Neural progenitor cell (in vitro differentiated cells): ENCODE data around the gene EDDM3A. TPM values are rescaled to one million over a fixed set of nuclear protein-coding genes. Genes with fewer than 3 reads are reported as not detected.

ENCODE experiments used
- DNase-seq: peaks from one replicate; pipeline ENCODE4 v3.0.0-alpha.2; 2016; ENCODE audit warnings: low spot score
- H2AFZ ChIP-seq: fragments of 200-600 bp; sonication (generic); replicated peaks from 2 replicates; pipeline ENCODE4 v1.6.1; 2016; ENCODE audit warnings: antibody characterized with exemption
- H3F3A ChIP-seq: fragments of 200-600 bp; sonication (generic); 2 replicates; pipeline ENCODE4 v1.6.1; 2016; ENCODE audit warnings: antibody characterized with exemption, low read depth
- H3K27ac ChIP-seq: fragments of 200-600 bp; sonication (generic); 2 replicates; pipeline ENCODE4 v1.5.1; 2016; ENCODE audit warnings: mild to moderate bottlenecking
- H3K27me3 ChIP-seq: fragments of 200-600 bp; sonication (generic); 2 replicates; pipeline ENCODE4 v1.6.1; 2016; ENCODE audit warnings: mild to moderate bottlenecking, moderate library complexity
- H3K36me3 ChIP-seq: fragments of 200-600 bp; sonication (generic); 2 replicates; pipeline ENCODE4 v1.5.1; 2016
- H3K4me1 ChIP-seq: fragments of 200-600 bp; sonication (generic); 2 replicates; pipeline ENCODE4 v1.6.1; 2016; ENCODE audit warnings: mixed run types
- H3K4me2 ChIP-seq: fragments of 200-600 bp; sonication (generic); 2 replicates; pipeline ENCODE4 v1.6.1; 2016
- H3K4me3 ChIP-seq: fragments of 200-600 bp; sonication (generic); 2 replicates; pipeline ENCODE4 v1.5.1; 2016
- H3K79me2 ChIP-seq: fragments of 200-600 bp; sonication (generic); 2 replicates; pipeline ENCODE4 v1.6.1; 2016; ENCODE audit warnings: low read depth
- H3K9ac ChIP-seq: fragments of 200-600 bp; sonication (generic); 2 replicates; pipeline ENCODE4 v1.6.1; 2016
- H3K9me3 ChIP-seq: fragments of 200-600 bp; sonication (generic); 2 replicates; pipeline ENCODE4 v1.5.1; 2016; ENCODE audit warnings: low read depth
- H4K20me1 ChIP-seq: fragments of 200-600 bp; sonication (generic); 2 replicates; pipeline ENCODE4 v1.6.1; 2016; ENCODE audit warnings: low read depth
- H3K27ac Mint-ChIP-seq: 3 replicates; pipeline ENCODE4 v1.8.0; 2021; ENCODE audit warnings: mixed read lengths
- H3K27me3 Mint-ChIP-seq: 2 replicates; pipeline ENCODE4 v1.8.0; 2022; ENCODE audit warnings: low read depth, mild to moderate bottlenecking, inconsistent platforms, moderate library complexity, mixed read lengths; ENCODE audit not compliant: insufficient read depth
- H3K36me3 Mint-ChIP-seq: 3 replicates; pipeline ENCODE4 v1.8.0; 2021; ENCODE audit warnings: mixed read lengths
- H3K4me1 Mint-ChIP-seq: 3 replicates; pipeline ENCODE4 v1.8.0; 2021; ENCODE audit warnings: mixed read lengths
- H3K4me3 Mint-ChIP-seq: 3 replicates; pipeline ENCODE4 v1.8.0; 2021; ENCODE audit warnings: mild to moderate bottlenecking, moderate library complexity, mixed read lengths
- H3K9me3 Mint-ChIP-seq: 3 replicates; pipeline ENCODE4 v1.8.0; 2020; ENCODE audit warnings: mixed read lengths
- CTCF ChIP-seq: fragments of 200-600 bp; sonication (generic); IDR thresholded peaks from 2 replicates; pipeline ENCODE4 v1.5.1; 2017; ENCODE audit warnings: antibody characterized with exemption, mild to moderate bottlenecking
- EZH2 ChIP-seq: fragments of 200-600 bp; sonication (generic); IDR thresholded peaks from 2 replicates; pipeline ENCODE4 v1.6.1; 2017; ENCODE audit warnings: antibody characterized with exemption, mild to moderate bottlenecking, moderate library complexity
- EZH2phosphoT487 ChIP-seq: fragments of 200-600 bp; sonication (generic); IDR thresholded peaks from 2 replicates; pipeline ENCODE4 v1.6.1; 2017; ENCODE audit warnings: antibody characterized with exemption
- total RNA-seq: library from RNA; depleted of rRNA; stranded (reverse); fragments of >200 nt; gene quantifications from 2 replicates; pipeline ENCODE4 v1.2.3, GENCODE V29; 2015; ENCODE audit warnings: low replicate concordance

The EDDM3A gene
- total RNA-seq, 1 donor from 2014 or later, result not detected

- Histone ChIP-seq H3K4me1 (no peaks in the 10 kb centered on the region), H3K9me3 (no peaks in the 10 kb centered on the region), H3K4me2 (no peak overlapping the region), H3F3A (no peaks in the 10 kb centered on the region), H3K4me3 (no peak overlapping the region), H3K79me2 (no peaks in the 10 kb centered on the region), H3K36me3 (no peaks in the 10 kb centered on the region), H2AFZ (no peak overlapping the region), H3K27me3 (no peaks in the 10 kb centered on the region), H4K20me1 (no peaks in the 10 kb centered on the region), H3K9ac (no peak overlapping the region), H3K27ac (no peak overlapping the region)
- H3K27me3 Mint-ChIP-seq, result peaks cover 6% of the 10 kb centered on the region
- no peaks in the 10 kb centered on the region for H3K4me1 Mint-ChIP-seq
- DNase-seq, result no peak
- TF ChIP-seq CTCF (no peak), EZH2phosphoT487 (no peak), EZH2 (no peak)
- H3K27ac Mint-ChIP-seq, result no peak overlapping the region
- peaks cover 2% of the 10 kb centered on the region for H3K9me3 Mint-ChIP-seq
- no peaks in the 10 kb centered on the region for H3K36me3 Mint-ChIP-seq
- H3K4me3 Mint-ChIP-seq, result no peak overlapping the region
Observed at GRCh38 chr14:20706657-20707355, 38.9 kb upstream of the EDDM3A start.

- Histone ChIP-seq H3K4me2 (no peak overlapping the region), H3K4me3 (no peak overlapping the region), H3K79me2 (no peaks in the 10 kb centered on the region), H3K9me3 (no peaks in the 10 kb centered on the region), H4K20me1 (no peaks in the 10 kb centered on the region), H3K4me1 (no peaks in the 10 kb centered on the region), H3K36me3 (no peaks in the 10 kb centered on the region), H3K9ac (no peak overlapping the region), H3K27me3 (no peaks in the 10 kb centered on the region), H2AFZ (no peak overlapping the region), H3F3A (no peaks in the 10 kb centered on the region), H3K27ac (no peak overlapping the region)
- DNase-seq, result no peak
- Mint-ChIP-seq H3K27ac (no peak overlapping the region), H3K4me3 (no peak overlapping the region), H3K27me3 (peaks cover 6% of the 10 kb centered on the region), H3K4me1 (no peaks in the 10 kb centered on the region), H3K36me3 (no peaks in the 10 kb centered on the region), H3K9me3 (peaks cover 2% of the 10 kb centered on the region)
- TF ChIP-seq CTCF, result no peak
- TF ChIP-seq EZH2phosphoT487, result no peak
- no peak for TF ChIP-seq EZH2
Observed at GRCh38 chr14:20707622-20708021, 38.1 kb upstream of the EDDM3A start.

- Mint-ChIP-seq H3K4me3 (no peak overlapping the region), H3K36me3 (no peaks in the 10 kb centered on the region), H3K4me1 (no peaks in the 10 kb centered on the region), H3K9me3 (peaks cover 2% of the 10 kb centered on the region), H3K27me3 (peaks cover 6% of the 10 kb centered on the region), H3K27ac (no peak overlapping the region)
- Histone ChIP-seq H3K27me3 (no peaks in the 10 kb centered on the region), H2AFZ (no peak overlapping the region), H3K27ac (no peak overlapping the region), H3K4me2 (no peak overlapping the region), H3K36me3 (no peaks in the 10 kb centered on the region), H3K9me3 (no peaks in the 10 kb centered on the region), H3F3A (no peaks in the 10 kb centered on the region), H3K4me1 (no peaks in the 10 kb centered on the region), H3K79me2 (no peaks in the 10 kb centered on the region), H3K4me3 (no peak overlapping the region), H4K20me1 (no peaks in the 10 kb centered on the region), H3K9ac (no peak overlapping the region)
- TF ChIP-seq CTCF, result no peak
- TF ChIP-seq EZH2, result no peak
- TF ChIP-seq EZH2phosphoT487, result no peak
- no peak for DNase-seq
Observed at GRCh38 chr14:20711261-20711660, 34.4 kb upstream of the EDDM3A start.
